ENCODE results near the gene KDM2B.

Gene KDM2B

DNA sequence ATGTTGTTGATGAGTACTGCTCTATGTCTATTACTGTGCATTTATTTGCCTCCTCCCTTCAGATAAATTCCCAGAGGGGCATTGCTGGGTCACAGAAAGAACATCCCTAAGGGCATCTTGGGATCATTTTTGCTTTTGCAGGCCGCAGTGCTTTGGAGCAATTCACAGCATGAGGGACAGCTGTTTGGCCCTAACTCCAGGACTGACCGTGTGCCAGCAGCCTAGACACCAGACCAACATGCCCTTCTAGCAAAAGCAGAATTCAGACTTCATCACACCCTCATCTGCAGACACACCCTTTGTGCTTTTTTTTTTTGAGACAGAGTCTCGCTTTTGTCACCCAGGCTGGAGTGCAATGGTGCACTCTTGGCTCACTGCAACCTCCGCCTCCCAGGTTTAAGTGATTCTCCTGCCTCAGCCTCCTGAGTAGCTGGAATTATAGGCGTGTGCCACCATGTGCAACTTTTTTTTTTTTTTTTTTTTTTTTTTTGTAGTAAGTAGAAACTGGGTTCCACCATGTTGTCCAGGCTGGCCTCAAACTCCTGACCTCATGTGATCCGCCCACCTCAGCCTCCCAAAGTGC is 149.9 kb downstream of the KDM2B start:
- DNase-seq (ENCODE audit: low read depth, low spot score) = no peak

DNA sequence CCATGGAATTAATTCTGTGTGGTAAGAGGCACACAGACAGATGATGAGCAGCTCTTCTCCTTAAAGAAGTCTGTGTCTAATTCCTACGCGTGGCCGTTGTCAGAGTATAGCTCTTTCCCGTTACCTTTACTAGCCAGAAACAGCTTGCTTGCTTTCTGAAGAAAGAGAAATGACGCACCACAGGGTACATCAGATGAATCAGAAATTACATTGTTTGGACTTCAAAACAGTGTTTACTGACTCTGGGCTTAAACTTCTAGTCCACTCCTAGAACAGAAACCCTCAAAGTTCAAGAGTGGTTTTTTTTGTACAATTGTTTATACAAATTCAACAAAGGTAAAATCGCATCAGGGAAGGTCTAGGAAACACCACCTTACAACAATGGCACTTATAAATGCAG is 151.9 kb downstream of the KDM2B start:
- DNase-seq (ENCODE audit: low read depth, low spot score) = no peak

DNA sequence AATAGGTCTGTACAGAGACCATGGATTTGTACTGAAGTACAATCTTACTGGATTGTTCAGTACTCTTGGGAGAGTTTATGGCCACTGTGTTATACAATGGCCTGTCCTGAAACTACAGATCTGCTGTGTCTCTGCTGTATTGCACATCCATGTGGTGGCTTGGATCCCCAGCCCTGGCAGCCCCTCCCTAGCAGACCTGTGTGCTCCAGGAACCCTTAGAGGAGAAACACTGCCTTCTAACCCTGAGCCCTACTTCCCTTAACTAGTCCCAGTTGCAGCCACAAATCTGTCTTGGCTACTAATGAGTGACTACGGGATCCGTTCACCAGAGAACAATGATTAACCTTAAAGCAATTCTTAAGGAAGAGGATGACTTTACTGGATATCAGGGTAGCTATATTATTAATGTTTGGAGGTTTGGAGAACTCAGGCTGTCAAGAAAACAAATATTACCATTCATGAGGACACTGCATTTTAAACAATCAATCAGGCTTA is 153.2 kb downstream of the KDM2B start:
- DNase-seq (ENCODE audit: low read depth, low spot score) = no peak

DNA sequence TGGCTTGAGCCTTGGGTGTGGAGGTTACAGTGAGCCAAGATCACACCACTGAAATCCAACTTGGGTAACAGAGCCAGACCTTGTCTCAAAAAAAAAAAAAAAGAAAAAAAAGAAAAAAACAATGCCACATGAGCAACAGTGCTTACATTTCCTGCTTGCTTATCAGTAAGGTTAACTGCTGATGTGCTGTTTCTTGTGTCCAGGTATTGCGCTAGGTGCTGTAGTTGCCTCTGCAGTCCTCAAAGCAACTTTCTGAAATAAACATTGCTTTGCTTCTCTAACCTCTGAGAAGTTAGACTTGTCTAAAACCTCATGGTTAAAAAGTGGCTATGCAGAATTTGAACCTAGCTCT is 156.2 kb downstream of the KDM2B start:
- no peak for DNase-seq (ENCODE audit: low read depth, low spot score)

DNA sequence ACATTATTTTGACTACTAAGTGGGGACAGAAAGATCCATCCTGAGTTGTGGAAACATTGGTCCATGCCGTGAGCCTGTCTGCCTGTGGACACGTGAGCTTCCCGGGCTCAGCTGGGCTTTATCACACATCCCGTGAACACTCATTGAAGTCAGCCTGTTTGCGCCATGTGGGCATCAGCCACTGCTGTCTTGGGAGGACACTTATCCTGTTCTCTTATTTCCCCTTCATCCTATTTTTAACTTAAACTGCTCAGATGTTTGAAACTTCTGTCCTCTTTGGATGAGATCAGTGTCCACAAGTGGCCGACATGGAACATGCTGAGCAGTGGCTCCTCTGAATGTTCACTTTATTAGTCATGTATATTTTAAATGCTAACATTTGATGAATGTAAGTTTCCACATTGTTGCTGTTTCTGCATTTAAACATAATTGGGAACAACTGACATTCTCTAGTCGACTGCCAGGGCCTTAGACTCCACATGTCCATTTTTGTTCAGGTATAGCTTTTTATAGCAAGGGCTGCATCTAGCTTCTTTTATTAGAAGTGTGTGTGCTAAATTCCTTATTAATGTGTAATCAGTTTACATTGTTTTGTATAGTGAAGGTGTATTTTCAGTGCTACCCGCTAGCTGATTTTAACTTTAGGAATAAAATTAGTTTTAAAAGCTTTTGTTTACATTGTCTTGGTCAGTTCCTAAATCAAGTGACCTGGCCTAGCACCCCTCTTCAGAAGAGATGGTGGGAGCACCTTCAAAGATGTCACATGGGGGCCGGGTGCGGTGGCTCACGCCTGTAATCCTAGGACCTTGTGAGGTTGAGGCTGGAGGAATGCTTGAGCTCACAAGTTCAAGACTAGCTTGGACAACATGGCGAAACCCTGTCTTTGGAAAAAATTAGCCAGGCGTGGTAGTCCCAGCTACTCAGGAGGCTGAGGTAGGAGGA is 156.9 kb downstream of the KDM2B start:
- no peak for DNase-seq (ENCODE audit: low read depth, low spot score)

DNA sequence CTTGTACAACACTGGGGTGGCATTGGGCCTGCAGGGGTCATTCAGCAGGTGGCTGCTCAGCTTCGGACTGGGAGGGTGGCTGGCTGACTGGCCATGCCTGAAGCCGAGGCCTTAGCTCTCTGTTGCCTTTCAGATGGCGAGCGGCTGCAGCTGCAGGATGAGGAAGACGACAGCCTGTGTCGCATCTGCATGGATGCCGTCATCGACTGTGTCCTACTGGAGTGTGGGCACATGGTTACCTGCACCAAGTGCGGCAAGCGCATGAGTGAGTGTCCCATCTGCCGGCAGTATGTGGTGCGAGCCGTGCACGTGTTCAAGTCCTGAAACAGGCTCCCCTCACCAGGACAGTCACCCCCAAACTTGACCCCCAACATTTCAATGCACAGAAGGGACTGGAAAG is 157.6 kb downstream of the KDM2B start:
- DNase-seq (ENCODE audit: low read depth, low spot score) = no peak

DNA sequence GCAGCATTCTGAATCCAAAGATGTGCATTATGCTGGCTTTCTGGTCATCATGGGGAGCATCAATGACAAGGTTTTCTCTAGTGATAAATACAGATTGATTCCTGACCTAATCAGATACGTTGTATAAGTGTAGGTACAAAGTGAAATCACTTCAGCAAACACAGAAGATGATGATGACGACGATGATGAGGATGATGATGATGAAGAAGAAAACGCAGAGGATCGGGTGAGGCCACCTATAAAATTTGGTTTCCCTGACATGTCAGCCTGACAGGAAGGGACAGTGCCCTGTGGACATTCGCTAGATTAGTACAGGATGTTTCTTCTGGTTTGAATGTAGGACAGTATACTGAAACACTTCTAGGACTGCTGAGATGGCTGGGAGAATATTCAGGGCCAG is 160.7 kb downstream of the KDM2B start:
- no peak for DNase-seq (ENCODE audit: low read depth, low spot score)

DNA sequence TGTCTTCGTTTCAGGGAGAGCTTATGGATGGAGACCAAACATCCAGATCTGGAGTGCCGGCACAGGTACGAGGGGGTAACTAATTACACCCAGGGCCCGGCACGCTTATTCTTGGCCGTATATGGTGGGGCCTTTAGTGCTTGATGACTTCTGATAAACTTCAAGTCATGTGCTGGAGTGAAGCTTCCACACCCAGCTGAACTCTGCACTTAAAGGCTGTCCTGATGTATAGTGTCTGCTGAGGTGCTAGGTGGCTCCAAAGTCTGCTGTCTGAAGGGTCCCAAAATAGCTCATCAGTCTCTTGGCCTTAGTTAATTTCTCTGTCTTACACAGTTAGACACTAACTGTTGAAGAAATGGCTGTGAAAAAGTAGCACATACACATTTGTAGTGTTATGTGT is 163.0 kb downstream of the KDM2B start:
- DNase-seq (ENCODE audit: low read depth, low spot score) = no peak

DNA sequence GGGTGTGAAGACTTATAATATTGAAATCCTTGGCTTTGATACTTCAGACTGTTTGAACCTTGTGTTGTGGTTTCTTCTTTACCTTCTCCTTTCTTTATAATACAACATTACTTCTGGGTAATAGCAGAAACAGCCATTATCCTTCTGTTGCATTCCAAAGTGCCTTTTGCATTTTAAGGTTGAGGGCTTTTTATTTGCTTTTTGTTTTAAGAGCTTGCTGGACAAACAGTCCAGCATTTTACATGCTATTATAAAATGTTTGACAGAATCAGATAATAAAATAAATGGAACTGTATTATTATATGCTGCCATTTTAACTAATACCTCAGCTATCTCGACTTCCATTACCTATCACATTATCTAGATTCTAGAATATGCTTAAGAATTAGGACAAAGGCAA is 166.9 kb downstream of the KDM2B start:
- DNase-seq (ENCODE audit: low read depth, low spot score) = no peak

DNA sequence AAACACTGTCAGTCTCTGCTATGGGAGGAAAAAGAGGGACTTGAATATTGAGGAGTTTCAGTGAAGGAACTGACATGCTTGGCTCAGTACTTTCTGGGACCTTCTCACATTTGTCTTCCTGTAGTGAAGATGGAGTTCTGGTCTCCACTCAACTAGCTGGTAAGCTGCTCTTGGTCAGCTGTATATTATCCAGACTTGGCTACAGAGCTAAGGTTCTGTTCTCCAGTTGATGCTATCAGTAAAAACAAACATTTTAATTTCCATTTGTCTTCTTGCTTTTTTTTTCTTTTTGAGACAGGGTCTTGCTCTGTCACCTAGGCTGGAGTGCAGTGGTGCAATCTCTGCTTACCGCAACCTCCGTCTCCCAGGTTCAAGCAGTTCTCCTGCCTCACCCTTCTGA is 175.6 kb downstream of the KDM2B start:
- no peak for DNase-seq (ENCODE audit: low read depth, low spot score)

DNA sequence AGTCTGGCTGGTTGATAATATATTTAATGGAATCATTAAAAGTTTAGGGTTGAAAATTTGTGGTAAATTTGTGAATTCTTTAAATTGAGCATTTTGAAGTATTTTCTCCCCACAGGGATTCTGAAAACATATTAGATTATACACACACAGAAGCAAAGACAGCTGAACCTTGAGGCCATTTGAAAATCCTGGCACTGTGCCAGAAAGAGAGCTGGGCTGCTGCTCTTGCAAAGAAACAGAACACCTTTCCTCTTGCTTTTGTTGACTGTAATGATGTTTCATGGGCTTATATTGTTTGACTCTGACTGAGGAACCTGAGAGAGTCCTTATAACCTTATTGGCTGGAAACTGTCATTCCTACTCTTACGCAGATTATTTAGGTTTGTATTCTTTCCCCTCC is 176.1 kb downstream of the KDM2B start:
- no peak for DNase-seq (ENCODE audit: low read depth, low spot score)

DNA sequence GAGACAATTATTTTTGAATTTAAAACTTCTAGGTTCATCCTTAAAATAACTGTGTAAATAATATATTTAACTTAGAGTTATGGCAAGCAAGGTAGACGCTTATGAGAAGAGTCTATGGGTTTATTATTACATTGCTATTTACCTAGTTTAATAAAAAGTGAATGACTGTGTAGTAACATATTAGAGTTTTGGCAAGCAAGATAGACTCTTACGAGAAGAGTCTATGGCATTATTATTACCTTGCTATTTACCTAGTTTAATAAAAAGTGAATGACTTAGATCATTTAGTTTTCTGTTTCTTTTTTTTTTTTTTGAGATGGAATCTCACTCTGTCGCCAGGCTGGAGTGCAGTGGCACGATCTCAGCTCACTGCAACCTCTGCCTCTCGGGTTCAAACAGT is 177.1 kb downstream of the KDM2B start:
- DNase-seq (ENCODE audit: low read depth, low spot score) = no peak

DNA sequence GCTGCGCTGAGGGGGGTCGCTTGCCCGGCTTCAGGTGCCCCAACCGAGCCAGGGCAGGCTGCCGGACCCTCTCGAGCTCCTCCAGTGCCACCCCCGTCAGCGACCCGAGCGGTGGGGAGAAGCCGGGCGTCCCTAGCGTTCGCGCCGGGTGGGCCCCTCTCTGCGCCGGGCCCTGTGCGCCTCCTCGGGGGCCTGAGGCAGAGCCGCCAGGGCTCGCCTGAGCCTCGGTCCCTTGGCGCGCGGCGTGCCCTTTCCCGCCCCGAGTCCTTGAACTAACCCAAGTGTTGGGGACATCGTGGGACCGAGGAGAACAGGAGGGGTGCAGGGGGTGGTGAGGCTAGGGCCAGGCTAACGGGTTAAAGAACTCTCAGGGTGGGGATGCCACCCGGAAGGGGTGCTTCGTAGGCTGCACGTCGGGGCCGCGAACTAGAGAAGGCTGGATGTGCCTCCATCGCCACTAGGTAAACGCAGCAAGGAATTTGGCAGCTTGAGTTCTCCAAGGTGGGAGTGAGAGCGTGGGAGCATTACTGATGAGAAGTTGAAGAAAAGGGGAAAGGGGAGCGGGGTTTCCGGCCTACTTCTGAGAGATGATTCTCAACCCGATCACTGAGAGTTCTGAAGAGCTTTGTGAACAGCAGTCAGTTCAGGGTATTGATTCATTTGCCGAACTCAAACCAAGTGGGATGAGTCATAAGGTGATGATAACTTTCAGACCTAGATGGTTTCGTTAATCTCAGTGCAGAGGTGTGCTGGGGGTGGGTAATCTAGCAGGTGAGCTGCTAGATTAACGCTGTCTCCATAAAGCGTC is 180.3 kb downstream of the KDM2B start:
- peak; percentile 13 for DNase-seq (ENCODE audit: low read depth, low spot score)

DNA sequence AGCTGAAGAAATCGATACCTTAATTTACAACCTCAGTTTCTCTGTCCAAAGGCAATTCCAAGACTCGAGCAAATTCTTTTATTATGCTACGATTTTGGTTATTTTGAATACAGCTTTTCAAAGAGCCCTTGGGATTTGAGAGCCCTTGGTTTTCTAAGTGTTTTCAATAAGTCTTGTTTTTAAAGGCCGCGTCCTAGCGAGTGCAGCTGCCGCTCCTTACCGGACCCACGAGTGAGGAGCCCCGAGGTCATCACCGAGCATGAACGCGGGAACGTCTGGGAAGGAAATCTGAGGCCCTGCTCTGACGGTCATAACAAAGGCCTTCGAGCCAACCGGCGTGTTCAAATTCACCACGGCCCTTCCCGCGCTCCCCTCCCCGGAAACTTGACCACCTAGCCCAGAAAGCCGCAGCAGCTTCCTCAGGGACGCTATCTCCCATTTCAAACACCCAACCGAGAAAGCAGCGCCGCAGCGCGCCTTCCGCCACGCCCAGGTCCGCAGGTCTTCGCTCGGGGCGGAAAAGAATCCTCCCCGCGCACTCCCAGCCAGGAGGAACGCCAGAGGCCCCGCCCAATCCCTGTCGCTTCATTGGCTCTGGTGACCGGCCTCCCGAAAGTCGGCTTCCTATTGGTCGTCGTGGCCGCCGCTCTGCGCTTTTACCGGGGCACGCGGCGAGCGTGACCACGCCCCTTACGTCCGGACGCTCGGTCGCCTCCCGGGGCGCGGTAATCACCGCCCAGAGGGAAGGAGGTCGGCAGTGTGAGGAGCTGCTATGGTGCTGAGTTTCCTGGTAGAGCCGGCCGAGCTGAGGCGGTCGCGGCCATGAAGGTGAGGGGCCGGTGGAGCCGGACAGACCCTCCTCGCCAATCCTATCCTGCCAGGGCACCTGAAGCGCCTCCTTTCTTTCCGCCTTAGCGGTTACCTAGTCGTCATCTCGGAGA is 181.2 kb downstream of the KDM2B start, which contains the start of gene RNF34:
Gene RNF34, plus strand, starts transcription at position 728 of the 941 bp plus-strand sequence. Its CDS starts 95 bp downstream, at position 823.
- DNase-seq (ENCODE audit: low read depth, low spot score) = peak; percentile 95

DNA sequence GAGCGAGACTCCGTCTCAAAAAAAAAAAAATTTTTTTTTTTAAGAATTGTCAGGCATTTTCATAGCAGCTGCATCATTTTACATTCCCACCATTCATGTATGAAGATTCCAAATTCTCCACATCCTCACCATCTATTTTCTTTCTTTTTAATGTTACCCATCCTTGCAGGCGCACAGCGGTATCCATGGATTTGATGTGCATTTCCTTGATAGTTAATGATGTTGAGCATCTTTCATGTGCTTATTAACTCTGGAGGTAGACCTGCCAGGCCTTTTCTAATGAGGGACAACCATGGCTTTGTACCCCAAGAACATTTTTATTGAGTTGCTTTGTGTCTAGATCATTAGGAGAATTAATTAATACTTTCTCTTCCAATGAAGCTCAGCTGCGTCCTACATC is 182.5 kb downstream of the KDM2B start:
- no peak for DNase-seq (ENCODE audit: low read depth, low spot score)

DNA sequence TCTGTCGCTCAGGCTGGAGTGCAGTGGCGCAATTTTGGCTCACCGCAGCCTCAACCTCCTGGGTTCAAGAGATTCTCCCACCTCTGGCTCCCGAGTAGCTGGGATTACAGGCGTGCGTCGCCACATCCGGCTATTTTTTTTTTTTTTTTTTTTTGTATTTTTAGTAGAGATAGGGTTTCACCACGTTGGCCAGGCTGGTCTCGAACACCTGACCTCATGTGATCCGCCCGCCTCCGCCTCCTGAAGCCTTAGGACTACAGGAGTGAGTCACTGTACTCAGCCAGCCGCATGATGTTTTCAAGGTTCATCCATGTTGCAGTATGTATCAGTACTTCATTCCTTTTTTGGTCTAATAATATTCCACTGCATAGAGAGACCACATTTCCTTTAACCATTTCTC is 183.3 kb downstream of the KDM2B start:
- no peak for DNase-seq (ENCODE audit: low read depth, low spot score)

DNA sequence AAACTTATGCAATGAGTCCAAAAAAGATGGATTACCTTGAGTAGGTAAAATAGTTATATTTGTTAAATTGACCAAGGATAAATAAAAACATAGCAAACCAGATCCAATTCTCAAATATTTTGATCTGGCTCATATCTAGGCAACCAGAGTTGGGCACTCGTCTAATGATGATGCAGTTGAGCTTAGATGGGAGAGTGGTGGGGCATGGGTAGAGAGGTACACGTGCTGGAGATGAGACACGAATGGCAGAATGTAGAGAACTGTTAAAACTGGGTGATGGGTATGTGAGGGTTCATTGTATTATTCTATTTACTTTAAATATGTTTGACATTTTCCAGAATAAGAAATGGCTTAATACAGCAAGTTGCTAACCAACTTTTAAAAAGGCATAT is 188.5 kb downstream of the KDM2B start:
- DNase-seq (ENCODE audit: low read depth, low spot score) = no peak

DNA sequence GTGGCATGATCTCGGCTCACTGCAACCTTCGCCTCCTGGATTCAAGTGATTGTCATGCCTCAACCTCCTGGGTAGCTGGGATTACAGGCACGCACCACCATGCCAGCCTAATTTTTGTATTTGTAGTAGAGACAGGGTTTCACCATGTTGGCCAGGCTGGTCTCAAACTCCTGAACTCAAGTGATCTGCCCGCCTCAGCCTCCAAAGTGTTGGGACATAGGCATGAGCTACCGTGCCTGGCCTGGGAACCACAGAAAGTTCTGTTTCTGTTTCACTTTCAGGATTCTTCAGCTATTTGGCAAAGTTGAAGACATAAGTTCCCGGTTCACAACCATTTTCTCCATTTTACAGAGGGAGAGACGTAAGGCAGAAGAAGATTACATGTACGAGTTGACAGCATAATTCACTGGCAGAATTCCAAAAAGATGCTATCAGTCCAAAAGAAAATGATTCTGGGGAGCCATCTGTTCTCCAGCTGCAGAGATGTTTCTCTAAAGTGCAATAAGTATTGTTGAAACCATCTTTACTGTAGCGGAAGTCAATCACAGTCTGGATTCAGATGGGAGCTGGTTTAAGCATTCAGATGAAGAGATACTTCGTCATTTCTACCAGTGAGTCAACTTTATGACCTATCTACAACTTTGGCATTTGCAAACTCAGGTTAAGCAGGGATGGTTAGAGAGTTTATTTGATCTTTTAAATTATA is 189.1 kb downstream of the KDM2B start:
- no peak for DNase-seq (ENCODE audit: low read depth, low spot score)

DNA sequence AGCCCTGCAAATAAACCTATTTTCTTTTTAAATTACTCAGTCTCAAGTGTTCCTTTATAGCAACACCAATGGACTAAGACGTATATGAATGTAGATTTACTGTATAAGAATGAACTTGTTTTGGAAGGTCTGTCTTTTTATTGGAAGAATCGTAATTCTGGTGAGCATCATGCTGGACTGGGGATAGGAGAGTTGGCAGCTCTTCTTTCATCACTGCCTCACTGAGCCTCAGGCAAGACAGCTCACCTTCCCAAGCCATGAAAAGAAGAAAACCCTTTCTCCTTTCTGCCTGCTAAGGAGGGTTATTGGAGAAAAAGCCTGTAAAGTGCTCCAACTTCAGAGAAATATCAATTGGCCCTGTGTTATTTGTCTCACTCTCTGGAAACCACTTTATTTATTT is 190.0 kb downstream of the KDM2B start:
- no peak for DNase-seq (ENCODE audit: low read depth, low spot score)

DNA sequence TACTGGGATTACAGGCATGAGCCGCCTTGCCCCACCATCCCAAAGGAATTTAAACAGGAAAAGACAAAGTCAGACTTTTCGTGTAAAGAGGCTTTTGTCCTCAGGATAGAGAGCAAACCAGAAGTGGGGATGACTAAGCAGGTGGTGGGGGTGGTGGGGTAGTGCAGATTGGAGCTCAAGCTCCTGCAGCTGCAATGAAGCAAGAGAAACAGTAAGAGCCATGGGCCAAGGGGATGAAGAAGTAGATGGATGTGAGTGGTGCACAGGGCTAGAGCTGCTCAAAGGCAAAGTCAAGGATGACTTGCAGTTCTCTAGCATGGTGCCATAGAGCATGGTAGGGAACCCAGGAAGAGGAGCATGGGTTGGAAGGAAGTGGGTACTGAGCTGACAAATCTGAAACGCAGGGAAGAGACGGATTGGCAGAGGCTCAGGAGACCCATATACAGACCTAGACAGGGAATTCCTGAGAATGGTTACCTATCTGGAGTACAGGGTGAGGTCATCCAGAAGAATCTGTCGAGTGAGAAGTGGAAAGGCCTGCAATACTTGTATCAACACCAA is 192.3 kb downstream of the KDM2B start:
- no peak for DNase-seq (ENCODE audit: low read depth, low spot score)

Data from activated naive CD8-positive, alpha-beta T cell treated with anti-CD3 and anti-CD28 coated beads, Interleukin-2, amount 50 U/mL, for 16 hours (primary cell).